ENCODE data around the gene LETM1.

The LETM1 gene

GRCh38 chr4:1775731-1776500 is 80.0 kb downstream of the LETM1 start:
- DNase-seq: peak; percentile 31 to 86 (median 70)
- intact Hi-C loops (cut with DNase I): no loop called here

GRCh38 chr4:1773754-1774153 is 82.2 kb downstream of the LETM1 start:
- intact Hi-C loops (cut with DNase I): no loop called here
- no peak for DNase-seq

GRCh38 chr4:1772853-1773538 is 83.0 kb downstream of the LETM1 start:
- no peak for DNase-seq
- intact Hi-C loops (cut with DNase I): no loop called here

- no peak for DNase-seq
- intact Hi-C loops (cut with DNase I): no loop called here
Observed at GRCh38 chr4:1771555-1772305, 84.2 kb downstream of the LETM1 start.

GRCh38 chr4:1770791-1771231 is 85.1 kb downstream of the LETM1 start:
- DNase-seq: no peak
- intact Hi-C loops (cut with DNase I): no loop called here

GRCh38 chr4:1770245-1770644 is 85.7 kb downstream of the LETM1 start:
- intact Hi-C loops (cut with DNase I): no loop called here
- peak in 27 of 42 donors; percentile 19 to 82 (median 54) for DNase-seq

GRCh38 chr4:1769692-1770091 is 86.3 kb downstream of the LETM1 start:
- intact Hi-C loops (cut with DNase I): no loop called here
- no peak for DNase-seq

- DNase-seq: no peak
- intact Hi-C loops (cut with DNase I): no loop called here
Observed at GRCh38 chr4:1768367-1769034, 87.5 kb downstream of the LETM1 start.

GRCh38 chr4:1767770-1768366 is 88.1 kb downstream of the LETM1 start:
- DNase-seq: peak in 1 of 42 donors; percentile 22

GRCh38 chr4:1767061-1767769 is 88.7 kb downstream of the LETM1 start:
- DNase-seq: peak in 16 of 42 donors; percentile 12 to 71 (median 48)
- intact Hi-C loops (cut with DNase I): no loop called here

More at GRCh38 chr4:1767770-1768366, 88.1 kb downstream of the LETM1 start:
- intact Hi-C loops (cut with DNase I): no loop called here

- peak in 2 of 42 donors; percentile 35 to 37 for DNase-seq
- intact Hi-C loops (cut with DNase I): no loop called here
Observed at GRCh38 chr4:1766106-1767060, 89.6 kb downstream of the LETM1 start.

- DNase-seq: no peak
- intact Hi-C loops (cut with DNase I): no loop called here
Observed at GRCh38 chr4:1765409-1766072, 90.4 kb downstream of the LETM1 start.

GRCh38 chr4:1764670-1765069 is 91.3 kb downstream of the LETM1 start:
- intact Hi-C loops (cut with DNase I): no loop called here
- no peak for DNase-seq

GRCh38 chr4:1763550-1764080 is 92.3 kb downstream of the LETM1 start:
- intact Hi-C loops (cut with DNase I): no loop called here
- DNase-seq: peak in 32 of 42 donors; percentile 18 to 75 (median 44)

- intact Hi-C loops (cut with DNase I): no loop called here
- DNase-seq: peak in 4 of 42 donors; percentile 24 to 58 (median 39)
Observed at GRCh38 chr4:1763070-1763549, 92.8 kb downstream of the LETM1 start.
